Keratinocyte (primary cell): ENCODE measurements around the gene R3HDM1. TPM values are rescaled to one million over a fixed set of nuclear protein-coding genes. Genes with fewer than 3 reads are reported as not detected.

Experiments used
- DNase-seq: peaks from one replicate; pipeline ENCODE4 v3.0.0-alpha.2; 2011; ENCODE audit warnings: low read depth, missing footprints, low spot score
- FAIRE-seq: peaks from 2 replicates; lab custom pipeline; 2011; peaks lifted over from hg19 to GRCh38; lab: Jason Lieb, UNC
- H2AFZ ChIP-seq: 2 replicates; pipeline ENCODE4 v1.6.0; 2012; ENCODE audit warnings: low read length, control low read depth, inconsistent platforms; ENCODE audit not compliant: control insufficient read depth
- H3K27ac ChIP-seq: 2 replicates; pipeline ENCODE4 v1.5.1; 2011; ENCODE audit warnings: low read length; ENCODE audit not compliant: control insufficient read depth, insufficient read depth
- H3K27me3 ChIP-seq: 3 replicates; pipeline ENCODE4 v1.6.0; 2011; ENCODE audit warnings: low read length; ENCODE audit not compliant: control insufficient read depth, insufficient read depth; ENCODE audit errors: extremely low read depth
- H3K36me3 ChIP-seq, 2 experiments: 2 replicates in 1 of 2; 3 replicates in 1 of 2; pipeline ENCODE4 v1.5.1; 2011; ENCODE audit warnings: low read length in 2 of 2, mild to moderate bottlenecking in 1 of 2; ENCODE audit not compliant: control insufficient read depth in 2 of 2, insufficient read depth in 2 of 2; ENCODE audit errors: extremely low read depth in 1 of 2
- H3K4me1 ChIP-seq: 3 replicates; pipeline ENCODE4 v1.5.1; 2011; ENCODE audit warnings: low read length; ENCODE audit not compliant: control insufficient read depth, insufficient read depth; ENCODE audit errors: extremely low read depth
- H3K4me2 ChIP-seq: 3 replicates; pipeline ENCODE4 v1.6.0; 2011; ENCODE audit warnings: low read depth, low read length; ENCODE audit not compliant: control insufficient read depth, insufficient read depth; ENCODE audit errors: extremely low read depth
- H3K4me3 ChIP-seq, 3 experiments: fragments of 200-600 bp in 1 of 3; sonication (generic) in 1 of 3; 2 replicates in 2 of 3; 3 replicates in 1 of 3; pipeline ENCODE4 v1.5.1; 2011 to 2016; ENCODE audit warnings: low read length in 3 of 3, mild to moderate bottlenecking in 3 of 3, control low read depth in 2 of 3, inconsistent platforms in 1 of 3, low read depth in 1 of 3, mixed read lengths in 1 of 3, mixed run types in 1 of 3, moderate library complexity in 1 of 3; ENCODE audit not compliant: control insufficient read depth in 2 of 3, insufficient read depth in 2 of 3; ENCODE audit errors: extremely low read depth in 1 of 3
- H3K79me2 ChIP-seq: 2 replicates; pipeline ENCODE4 v1.6.0; 2012; ENCODE audit warnings: low read length; ENCODE audit not compliant: control insufficient read depth, insufficient read depth
- H3K9ac ChIP-seq: 3 replicates; pipeline ENCODE4 v1.6.0; 2011; ENCODE audit warnings: low read length; ENCODE audit not compliant: control insufficient read depth, insufficient read depth; ENCODE audit errors: extremely low read depth
- H3K9me1 ChIP-seq: 3 replicates; pipeline ENCODE4 v1.6.0; 2011; ENCODE audit warnings: low read length; ENCODE audit not compliant: control insufficient read depth, insufficient read depth; ENCODE audit errors: extremely low read depth
- H3K9me3 ChIP-seq: 2 replicates; pipeline ENCODE4 v1.5.1; 2012; ENCODE audit warnings: low read depth, low read length; ENCODE audit not compliant: control insufficient read depth
- H4K20me1 ChIP-seq: 3 replicates; pipeline ENCODE4 v1.6.0; 2011; ENCODE audit warnings: low read length; ENCODE audit not compliant: control insufficient read depth, insufficient read depth; ENCODE audit errors: extremely low read depth
- CTCF ChIP-seq, 3 experiments: IDR thresholded peaks in 1 of 3; conservative IDR thresholded peaks in 1 of 3; optimal IDR thresholded peaks in 1 of 3; 2 replicates in 2 of 3; 3 replicates in 1 of 3; pipeline versions ENCODE3 to v1.5.1; 2011; ENCODE audit warnings: low read length in 3 of 3, mild to moderate bottlenecking in 3 of 3, moderate library complexity in 2 of 3, control low read depth in 1 of 3, inconsistent platforms in 1 of 3; ENCODE audit not compliant: insufficient read depth in 2 of 3; ENCODE audit errors: extremely low read depth in 1 of 3
- EZH2 ChIP-seq: IDR thresholded peaks from one replicate; pipeline ENCODE4 v1.6.1; 2012; ENCODE audit warnings: inconsistent platforms, mild to moderate bottlenecking, low read length, moderate library complexity
- dilution Hi-C: fragments of 300-500 bp; cut with MboI; formaldehyde crosslinking; loops from one replicate; pipeline ENCODE4 v1.7.0; 2020; ENCODE audit warnings: low sequenced_read_pairs; ENCODE audit not compliant: extremely low pct_ligation_motif_present
- polyA plus RNA-seq, 5 experiments: library from polyadenylated mRNA; depleted of rRNA in 3 of 5; stranded (reverse) in 3 of 5; stranded (forward) in 1 of 5; unstranded in 1 of 5; fragments of >200 nt; gene quantifications; 1 replicate in 1 of 5; 2 replicates in 3 of 5; 3 replicates in 1 of 5; pipeline versions ENCODE4 v1.2.1 to v1.2.3, GENCODE V29; 2011 to 2012; ENCODE audit warnings: missing spikeins in 2 of 5, low read depth in 1 of 5, low replicate concordance in 1 of 5

R3HDM1 gene
- polyA plus RNA-seq, 1 donor (not counting 4 experiments of a cell fraction or from before 2014, with no cell fraction given) = 41.0 TPM

DNA sequence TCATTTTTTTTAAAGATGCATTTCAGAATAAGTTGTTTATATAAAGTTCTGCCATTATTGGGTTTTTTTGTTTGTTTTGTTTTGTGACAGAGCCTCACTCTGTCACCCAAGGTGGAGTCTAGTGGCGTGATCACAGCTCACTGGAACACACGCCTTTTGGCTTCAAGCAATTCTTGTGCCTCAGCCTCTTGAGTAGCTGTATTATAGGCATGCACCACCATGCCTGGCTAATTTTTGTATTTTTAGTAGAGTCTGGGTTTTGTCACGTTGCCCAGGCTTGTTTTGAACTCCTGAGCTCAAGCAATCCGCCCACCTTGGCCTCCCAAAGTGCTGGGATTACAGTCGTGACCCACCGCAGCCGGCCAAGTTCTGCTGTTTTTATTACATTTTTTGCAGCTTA lies 72.3 kb downstream of the R3HDM1 start:
- FAIRE-seq (no peak), DNase-seq (no peak)
- Histone ChIP-seq H3K27me3 (no peaks in the 10 kb centered on the region), H3K4me2 (peak overlapping the region; percentile 37), H3K9me1 (no peaks in the 10 kb centered on the region), H4K20me1 (no peaks in the 10 kb centered on the region), H3K79me2 (no peaks in the 10 kb centered on the region), H2AFZ (no peak overlapping the region), H3K9me3 (no peaks in the 10 kb centered on the region), H3K36me3 (peaks cover 0 to 2% of the 10 kb centered on the region in 2 experiments), H3K4me3 (no peak overlapping the region), H3K27ac (no peak overlapping the region), H3K9ac (no peak overlapping the region), H3K4me1 (peaks cover 6% of the 10 kb centered on the region)
- TF ChIP-seq EZH2 = no peak
- dilution Hi-C loops = no loop called here

GRCh38 chr2:135607561-135607960 lies 76.3 kb downstream of the R3HDM1 start:
- Histone ChIP-seq H3K4me3 (no peak overlapping the region), H3K9me1 (no peaks in the 10 kb centered on the region), H3K27me3 (no peaks in the 10 kb centered on the region), H3K4me2 (no peak overlapping the region), H3K4me1 (peaks cover 6% of the 10 kb centered on the region), H2AFZ (no peak overlapping the region), H3K9ac (no peak overlapping the region), H3K79me2 (no peaks in the 10 kb centered on the region), H3K36me3 (peaks cover 0 to 2% of the 10 kb centered on the region in 2 experiments), H4K20me1 (no peaks in the 10 kb centered on the region), H3K9me3 (no peaks in the 10 kb centered on the region), H3K27ac (no peak overlapping the region)
- no peak for TF ChIP-seq CTCF (optimal IDR thresholded peaks at IDR 0.05 in 1 of 3, IDR thresholded peaks at IDR 0.05 in 1 of 3, conservative IDR thresholded peaks at IDR 0.05 in 1 of 3; ENCODE audit: extremely low read depth in 1 of 3, insufficient read depth in 2 of 3, low read length in 3 of 3)
- no peak for TF ChIP-seq EZH2
- DNase-seq = no peak
- dilution Hi-C loops = no loop called here
- no peak for FAIRE-seq

DNA sequence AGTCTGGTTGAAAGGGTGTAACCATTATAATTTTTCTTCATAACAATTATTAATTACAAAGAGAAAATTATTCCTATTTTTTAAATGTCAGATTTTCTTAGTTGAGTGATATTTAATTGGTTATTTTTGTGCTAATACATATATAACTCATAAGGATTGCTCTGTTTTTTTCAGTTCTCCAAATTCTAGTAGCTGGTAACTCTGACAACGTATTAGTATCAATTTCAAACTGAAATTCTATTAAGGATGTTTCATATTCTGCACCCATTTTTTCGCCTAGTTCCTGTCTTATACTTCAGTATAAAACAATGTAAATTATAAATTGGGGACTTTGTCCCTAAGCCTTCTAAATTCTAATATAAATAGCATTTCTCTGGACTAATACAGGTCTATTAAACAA lies 81.0 kb downstream of the R3HDM1 start:
- no peak for FAIRE-seq

More for the DNA sequence above, 81.0 kb downstream of the R3HDM1 start:
- Histone ChIP-seq H3K4me1 (no peaks in the 10 kb centered on the region), H3K9ac (no peak overlapping the region), H3K9me3 (no peaks in the 10 kb centered on the region), H3K4me2 (no peak overlapping the region), H4K20me1 (no peaks in the 10 kb centered on the region), H3K36me3 (no peaks in the 10 kb centered on the region), H3K4me3 (no peak overlapping the region), H3K79me2 (no peaks in the 10 kb centered on the region), H3K27me3 (no peaks in the 10 kb centered on the region), H3K27ac (no peak overlapping the region), H3K9me1 (no peaks in the 10 kb centered on the region), H2AFZ (no peak overlapping the region)
- no peak for TF ChIP-seq CTCF (optimal IDR thresholded peaks at IDR 0.05 in 1 of 3, IDR thresholded peaks at IDR 0.05 in 1 of 3, conservative IDR thresholded peaks at IDR 0.05 in 1 of 3; ENCODE audit: extremely low read depth in 1 of 3, insufficient read depth in 2 of 3, low read length in 3 of 3)
- TF ChIP-seq EZH2 = no peak
- dilution Hi-C loops = no loop called here
- DNase-seq = no peak
